AG09309 (cell line): ENCODE data around the gene MEF2C.

Source experiments
- DNase-seq: peaks from one replicate; pipeline ENCODE4 v3.0.0-alpha.2; 2010; ENCODE audit warnings: low read depth
- H3K4me3 ChIP-seq: 2 replicates; pipeline ENCODE4 v1.5.1; 2011; ENCODE audit warnings: mild to moderate bottlenecking, low read depth, low read length, moderate library complexity; ENCODE audit not compliant: control insufficient read depth
- TF ChIP-seq, protein P1 (sequence below): IDR thresholded peaks from 2 replicates; pipeline ENCODE4 v1.5.1; 2011; ENCODE audit warnings: mild to moderate bottlenecking, low read depth, low read length, inconsistent platforms; ENCODE audit not compliant: insufficient read depth, control insufficient read depth; ENCODE audit errors: missing control alignments

The MEF2C gene

DNA sequence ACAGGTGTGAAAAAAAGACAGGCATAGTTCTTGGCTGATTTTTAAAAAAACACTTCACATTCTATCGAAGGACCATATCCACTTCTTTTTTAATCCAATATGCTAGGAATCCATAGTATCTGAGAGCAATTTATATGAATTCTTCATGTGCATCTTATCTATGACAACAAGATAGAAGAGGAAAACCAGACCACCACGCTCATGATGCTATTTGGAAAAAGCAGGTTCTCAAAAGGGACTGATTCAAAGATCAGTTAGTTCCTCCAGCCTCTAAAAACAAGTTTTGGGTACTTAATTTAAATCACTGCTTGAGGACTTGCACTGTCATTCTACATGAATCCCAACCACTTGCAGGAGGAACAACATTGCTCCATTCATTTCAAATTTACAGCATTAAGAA is 6.3 kb downstream of the MEF2C start:
- DNase-seq = no peak
- H3K4me3 ChIP-seq = no peak overlapping the region
- TF ChIP-seq, protein P1, sequence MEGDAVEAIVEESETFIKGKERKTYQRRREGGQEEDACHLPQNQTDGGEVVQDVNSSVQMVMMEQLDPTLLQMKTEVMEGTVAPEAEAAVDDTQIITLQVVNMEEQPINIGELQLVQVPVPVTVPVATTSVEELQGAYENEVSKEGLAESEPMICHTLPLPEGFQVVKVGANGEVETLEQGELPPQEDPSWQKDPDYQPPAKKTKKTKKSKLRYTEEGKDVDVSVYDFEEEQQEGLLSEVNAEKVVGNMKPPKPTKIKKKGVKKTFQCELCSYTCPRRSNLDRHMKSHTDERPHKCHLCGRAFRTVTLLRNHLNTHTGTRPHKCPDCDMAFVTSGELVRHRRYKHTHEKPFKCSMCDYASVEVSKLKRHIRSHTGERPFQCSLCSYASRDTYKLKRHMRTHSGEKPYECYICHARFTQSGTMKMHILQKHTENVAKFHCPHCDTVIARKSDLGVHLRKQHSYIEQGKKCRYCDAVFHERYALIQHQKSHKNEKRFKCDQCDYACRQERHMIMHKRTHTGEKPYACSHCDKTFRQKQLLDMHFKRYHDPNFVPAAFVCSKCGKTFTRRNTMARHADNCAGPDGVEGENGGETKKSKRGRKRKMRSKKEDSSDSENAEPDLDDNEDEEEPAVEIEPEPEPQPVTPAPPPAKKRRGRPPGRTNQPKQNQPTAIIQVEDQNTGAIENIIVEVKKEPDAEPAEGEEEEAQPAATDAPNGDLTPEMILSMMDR = no peak

DNA sequence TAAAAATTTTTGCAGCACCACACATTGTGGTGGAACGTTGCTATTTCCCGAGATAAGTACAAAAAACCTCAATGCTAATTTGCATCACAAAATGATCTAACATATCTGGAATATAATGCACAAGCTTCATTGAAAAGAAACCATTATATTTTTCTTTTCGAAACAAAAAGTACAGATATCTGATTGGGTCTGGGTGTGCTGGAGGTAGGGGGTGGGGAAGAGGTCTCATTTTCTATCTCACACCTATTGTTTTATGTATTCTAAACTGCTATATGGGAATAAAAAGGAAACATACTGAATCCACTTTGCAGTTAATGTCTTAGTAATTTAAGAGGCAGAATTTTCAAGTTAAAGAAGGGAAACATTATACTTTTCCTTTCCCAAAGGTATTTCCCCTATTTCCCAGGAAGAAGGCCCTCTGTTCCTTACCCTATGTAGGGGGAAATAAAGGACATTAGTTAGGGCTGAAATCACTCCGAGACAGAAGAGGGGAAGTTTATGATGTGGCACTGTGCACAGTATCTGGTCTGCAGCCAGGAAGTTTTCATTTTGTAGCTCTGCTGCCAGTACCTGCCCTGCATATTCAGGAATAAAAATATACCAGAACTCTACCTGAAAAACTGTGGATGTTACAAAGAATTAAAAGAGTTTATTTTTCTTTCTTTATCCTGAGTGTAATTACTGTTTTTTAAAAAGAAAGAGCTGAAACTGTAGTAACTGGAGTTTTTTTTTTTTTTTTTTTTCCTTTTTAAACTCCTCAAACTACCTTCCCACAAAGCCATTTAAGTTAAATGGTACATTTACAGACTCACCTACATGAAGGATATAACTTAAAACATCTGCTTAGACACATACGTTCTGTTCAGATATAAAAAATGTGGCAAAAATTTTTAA is 7.4 kb downstream of the MEF2C start:
- TF ChIP-seq, protein P1 = no peak
- DNase-seq = no peak
- H3K4me3 ChIP-seq = no peak overlapping the region

DNA sequence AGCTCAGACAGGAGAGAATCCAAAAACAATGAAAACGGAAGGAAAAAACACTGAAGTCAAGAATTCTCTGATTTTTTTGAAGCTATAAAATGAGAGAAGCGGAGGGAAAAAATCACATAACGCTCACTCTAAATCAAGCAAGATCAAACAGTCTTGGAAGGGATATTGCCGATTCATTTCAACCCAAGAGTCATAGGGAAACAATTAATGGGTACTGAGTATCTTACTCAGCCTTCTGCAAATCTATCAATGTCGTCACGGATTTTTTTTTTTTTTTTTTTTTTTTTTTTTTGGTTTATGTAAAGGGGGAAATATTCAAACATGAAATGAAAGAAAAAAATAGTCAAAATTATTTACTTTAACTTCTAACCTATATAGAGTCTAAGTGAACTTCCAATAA is 9.5 kb downstream of the MEF2C start:
- no peak for DNase-seq
- no peak overlapping the region for H3K4me3 ChIP-seq

DNA sequence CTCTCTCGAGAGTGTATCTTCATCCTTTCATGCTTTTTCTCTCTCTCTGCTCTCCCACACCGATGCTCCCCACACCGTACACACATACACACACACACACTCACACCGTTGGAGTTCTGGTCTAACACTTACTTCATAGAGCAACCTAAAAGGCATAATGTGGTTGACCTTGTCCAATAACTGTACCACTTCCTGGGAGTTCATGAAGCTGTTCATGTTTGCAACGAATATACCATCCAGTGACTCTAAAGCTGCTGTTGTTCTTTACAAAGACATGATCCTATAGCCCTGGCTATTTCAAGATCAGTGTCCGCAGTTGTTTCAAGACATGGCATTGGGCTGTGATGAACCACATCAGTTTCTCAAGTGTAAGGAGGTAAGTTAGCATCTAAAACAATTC is 10.0 kb downstream of the MEF2C start:
- no peak overlapping the region for H3K4me3 ChIP-seq
- DNase-seq = no peak
- TF ChIP-seq, protein P1 = no peak

More for the DNA sequence above, 9.5 kb downstream of the MEF2C start:
- TF ChIP-seq, protein P1 = no peak

DNA sequence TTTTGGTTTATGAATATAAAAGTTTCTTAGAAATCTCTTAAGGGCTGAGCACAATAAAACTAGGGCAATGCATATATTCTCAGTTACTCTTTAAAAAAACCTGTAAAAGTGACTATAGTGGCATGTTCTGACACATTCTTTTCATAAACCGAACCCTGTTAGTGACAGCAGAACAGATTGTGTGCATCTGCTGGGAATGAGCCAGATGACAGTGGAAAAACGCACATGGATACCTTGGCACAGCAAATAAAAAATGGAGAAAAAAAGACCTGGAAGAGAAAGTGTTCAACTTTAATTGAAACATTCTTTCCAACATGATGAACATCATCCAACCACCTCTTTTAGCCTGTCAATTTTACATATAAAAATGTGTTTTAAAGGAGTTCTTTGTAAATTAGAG is 12.7 kb downstream of the MEF2C start:
- H3K4me3 ChIP-seq = no peak overlapping the region
- DNase-seq = no peak
- TF ChIP-seq, protein P1 = no peak

DNA sequence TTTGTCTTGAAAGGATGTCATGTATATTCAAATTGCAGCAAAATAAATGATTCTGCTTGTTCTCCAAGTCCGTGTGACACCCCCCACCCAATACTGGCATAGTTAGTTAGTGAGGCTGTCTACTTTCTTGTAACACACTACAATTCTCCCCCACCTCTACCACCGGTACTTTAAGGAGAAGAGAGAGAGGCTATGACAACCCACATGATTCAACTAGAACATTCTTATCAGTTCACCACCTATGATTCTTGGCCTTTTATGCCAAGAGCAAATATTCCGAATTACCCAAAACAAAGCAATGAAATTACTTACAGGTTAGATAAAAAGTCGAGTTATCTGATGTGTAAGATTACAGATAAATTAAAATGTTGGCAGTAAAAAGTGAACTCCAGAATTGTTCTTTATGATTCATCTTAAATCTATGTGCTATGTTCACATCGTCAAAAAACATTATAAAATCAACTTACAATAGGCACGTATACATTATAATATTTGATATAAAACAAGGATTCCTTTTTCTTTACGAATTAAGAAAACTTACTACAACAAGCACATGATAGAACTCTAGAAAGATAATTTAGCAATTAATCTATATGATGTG is 14.4 kb downstream of the MEF2C start:
- TF ChIP-seq, protein P1 = no peak
- no peak overlapping the region for H3K4me3 ChIP-seq
- no peak for DNase-seq
